Measurements from ENCODE around the gene EVI2A. TPM values are rescaled to one million over a fixed set of nuclear protein-coding genes. Genes with fewer than 3 reads are reported as not detected.

The EVI2A gene
- total and polyA plus RNA-seq, 2 of the 13 experiments (the other 11 are each of a cell fraction or from before 2014, with no cell fraction given) = not detected

GRCh38 chr17:31328160-31328535 lies 6.7 kb upstream of the EVI2A start:
- ATAC-seq (no peak), DNase-seq (ENCODE audit: low spot score) (no peak), FAIRE-seq (no peak)
- Histone ChIP-seq H3K36me3 (replicated peaks in 1 of 2; ENCODE audit: control insufficient read depth in 1 of 2, insufficient read depth in 2 of 2, low read length in 2 of 2) (peaks cover 0 to 25% of the 10 kb centered on the region in 2 experiments; a peak in 3 of 5 replicates), H4K20me1 (ENCODE audit: insufficient read depth, low read length) (no peaks in the 10 kb centered on the region), H2AFZ (ENCODE audit: low read length) (no peak overlapping the region), H3K79me2 (ENCODE audit: insufficient read depth, low read length) (no peaks in the 10 kb centered on the region), H3K4me2 (ENCODE audit: low read depth, low read length) (no peak overlapping the region), H3K4me3 (replicated peaks in 1 of 3; ENCODE audit: insufficient read depth in 1 of 3, low read depth in 2 of 3, low read length in 3 of 3) (no peak overlapping the region), H3K9ac (ENCODE audit: insufficient read depth, low read depth, low read length) (no peak overlapping the region), H3K4me1 (ENCODE audit: insufficient read depth, low read length) (peaks cover 8% of the 10 kb centered on the region; the same call in 1 of the 2 replicates), H3K27ac (ENCODE audit: extremely low read length, insufficient read depth, low read length) (no peak overlapping the region), H3K27me3 (ENCODE audit: control insufficient read depth in 1 of 2, insufficient read depth in 2 of 2, low read length in 2 of 2) (no peaks in the 10 kb centered on the region), H3K9me3 (ENCODE audit: low read length) (no peaks in the 10 kb centered on the region)
- no peak for TF ChIP-seq TAF1 (CRISPR knock-in tag; IDR thresholded peaks at IDR 0.05)
- TF ChIP-seq KDM3A (CRISPR knock-in tag; IDR thresholded peaks at IDR 0.05; ENCODE audit: low read depth) = no peak
- TF ChIP-seq ZNF251 (CRISPR knock-in tag; IDR thresholded peaks at IDR 0.05) = no peak
- TF ChIP-seq ZSCAN20 (CRISPR knock-in tag; IDR thresholded peaks at IDR 0.05; ENCODE audit: borderline replicate concordance) = no peak
- no peak for TF ChIP-seq ELF3 (CRISPR knock-in tag; IDR thresholded peaks at IDR 0.05)
- TF ChIP-seq KMT2A (CRISPR knock-in tag; IDR thresholded peaks at IDR 0.05) = no peak
- TF ChIP-seq, protein P1, sequence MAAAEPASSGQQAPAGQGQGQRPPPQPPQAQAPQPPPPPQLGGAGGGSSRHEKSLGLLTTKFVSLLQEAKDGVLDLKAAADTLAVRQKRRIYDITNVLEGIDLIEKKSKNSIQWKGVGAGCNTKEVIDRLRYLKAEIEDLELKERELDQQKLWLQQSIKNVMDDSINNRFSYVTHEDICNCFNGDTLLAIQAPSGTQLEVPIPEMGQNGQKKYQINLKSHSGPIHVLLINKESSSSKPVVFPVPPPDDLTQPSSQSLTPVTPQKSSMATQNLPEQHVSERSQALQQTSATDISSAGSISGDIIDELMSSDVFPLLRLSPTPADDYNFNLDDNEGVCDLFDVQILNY (CRISPR knock-in tag; conservative IDR thresholded peaks at IDR 0.05) = no peak
- TF ChIP-seq AGO1 (IDR thresholded peaks at IDR 0.05; ENCODE audit: low read depth, low read length, poor library complexity, severe bottlenecking) = no peak
- no peak for TF ChIP-seq CEBPZ (IDR thresholded peaks at IDR 0.05; ENCODE audit: low read length)
- no peak for TF ChIP-seq NR0B2 (CRISPR knock-in tag; IDR thresholded peaks at IDR 0.05)
- TF ChIP-seq RBFOX2 (IDR thresholded peaks at IDR 0.05; ENCODE audit: low read depth, low read length) = no peak
- BruUV-seq (replicated peaks) = no TSS peak
- in situ Hi-C loops (cut with HindIII; ENCODE audit: extremely low pct_ligation_motif_present, low pct_unique_long_range_greater_than_20kb) (no loop called here), intact Hi-C loops (cut with micrococcal nuclease; ENCODE audit: unreplicated experiment) (no loop called here)
- ChIA-PET POLR2A (no interaction called here), CTCF (ENCODE audit: low intra/inter-chr PET ratio, low total read pairs) (no interaction called here)

Data from HepG2 (cell line).